IMR-90 (cell line): ENCODE results near the gene TBC1D1. TPM values are rescaled to one million over a fixed set of nuclear protein-coding genes. Genes with fewer than 3 reads are reported as not detected.

Experiments
- ATAC-seq: fragments of 200-7000 bp; cut with Tn5 transposase; 2 replicates; pipeline ENCODE4 v1.9.1; 2020; ENCODE audit warnings: low read depth, mild to moderate bottlenecking, moderate library complexity
- BruUV-seq: library from RNA; stranded (reverse); fragments of 400-500 nt; replicated peaks from 2 replicates; lab custom pipeline; 2021; lab: Mats Ljungman, UMichigan
- CTCF ChIA-PET: fragments of 300-600 bp; formaldehyde crosslinking; extraction: SDS; loops from one replicate; lab custom pipeline; 2021; ENCODE audit warnings: antibody characterized with exemption; lab: Yijun Ruan, JAX
- POLR2A ChIA-PET: fragments of 300-600 bp; sonication (Branson Sonifier 250); formaldehyde crosslinking; loops from one replicate; lab custom pipeline; 2022; ENCODE audit warnings: antibody characterized with exemption; ENCODE audit not compliant: unreplicated experiment; lab: Charles Lee
- DNase-seq: peaks from one replicate; pipeline ENCODE4 v3.0.0; 2013
- H2AFZ ChIP-seq: replicated peaks from 2 replicates; pipeline ENCODE3; 2013; ENCODE audit warnings: low read length, mild to moderate bottlenecking; ENCODE audit not compliant: poor library complexity
- H2AK5ac ChIP-seq: 2 replicates; pipeline ENCODE4 v1.6.1; 2013; ENCODE audit warnings: low read depth, low read length, inconsistent platforms
- H2AK9ac ChIP-seq: replicated peaks from 2 replicates; pipeline ENCODE3; 2013; ENCODE audit warnings: mild to moderate bottlenecking, low read depth, low read length, moderate library complexity; ENCODE audit not compliant: poor library complexity
- H2BK120ac ChIP-seq: 2 replicates; pipeline ENCODE4 v1.6.1; 2013; ENCODE audit warnings: low read depth, low read length, inconsistent platforms
- H2BK15ac ChIP-seq: 3 replicates; pipeline ENCODE4 v1.6.1; 2013; ENCODE audit warnings: low read depth, low read length, inconsistent platforms
- H2BK20ac ChIP-seq: 2 replicates; pipeline ENCODE4 v1.6.1; 2013; ENCODE audit warnings: low read depth, mild to moderate bottlenecking, inconsistent platforms, low read length, moderate library complexity
- H2BK5ac ChIP-seq: 2 replicates; pipeline ENCODE4 v1.6.1; 2013; ENCODE audit warnings: mild to moderate bottlenecking, low read depth, low read length, inconsistent platforms; ENCODE audit not compliant: poor library complexity, severe bottlenecking
- H3K14ac ChIP-seq: replicated peaks from 2 replicates; pipeline ENCODE4 v1.6.1; 2013; ENCODE audit warnings: low read depth, low read length, inconsistent platforms
- H3K18ac ChIP-seq: 2 replicates; pipeline ENCODE4 v1.6.1; 2013; ENCODE audit warnings: low read depth, low read length, control low read depth
- H3K23ac ChIP-seq: 2 replicates; pipeline ENCODE4 v1.6.1; 2013; ENCODE audit warnings: low read depth, low read length, inconsistent platforms
- H3K27ac ChIP-seq: 2 replicates; pipeline ENCODE4 v1.5.1; 2013; ENCODE audit warnings: mild to moderate bottlenecking, control low read depth, low read length; ENCODE audit not compliant: insufficient read depth
- H3K27me3 ChIP-seq: 2 replicates; pipeline ENCODE4 v1.6.1; 2013; ENCODE audit warnings: low read length; ENCODE audit not compliant: control insufficient read depth, insufficient read depth
- H3K36me3 ChIP-seq: 2 replicates; pipeline ENCODE4 v1.6.1; 2013; ENCODE audit warnings: low read length, mixed read lengths; ENCODE audit not compliant: control insufficient read depth, insufficient read depth
- H3K4ac ChIP-seq: 2 replicates; pipeline ENCODE4 v1.6.1; 2013; ENCODE audit warnings: low read depth, low read length, inconsistent platforms
- H3K4me1 ChIP-seq: 2 replicates; pipeline ENCODE4 v1.6.1; 2013; ENCODE audit warnings: low read length, mixed read lengths; ENCODE audit not compliant: control insufficient read depth, insufficient read depth
- H3K4me2 ChIP-seq: 2 replicates; pipeline ENCODE4 v1.6.1; 2013; ENCODE audit warnings: low read depth, mild to moderate bottlenecking, control low read depth, low read length, moderate library complexity
- H3K4me3 ChIP-seq: 2 replicates; pipeline ENCODE4 v1.5.1; 2013; ENCODE audit warnings: low read depth, mild to moderate bottlenecking, control low read depth, low read length, moderate library complexity; ENCODE audit not compliant: insufficient read depth
- H3K56ac ChIP-seq: 2 replicates; pipeline ENCODE4 v1.6.1; 2013; ENCODE audit warnings: low read length, inconsistent platforms; ENCODE audit not compliant: insufficient read depth; ENCODE audit errors: extremely low read depth
- H3K79me1 ChIP-seq, 2 experiments: 2 replicates each; pipeline ENCODE4 v1.6.1; 2013; ENCODE audit warnings: low read length in 2 of 2, inconsistent platforms in 1 of 2, low read depth in 1 of 2
- H3K9ac ChIP-seq: 2 replicates; pipeline ENCODE4 v1.6.1; 2013; ENCODE audit warnings: low read depth, low read length, control low read depth
- H3K9me1 ChIP-seq: 2 replicates; pipeline ENCODE4 v1.6.1; 2013; ENCODE audit warnings: low read length, inconsistent platforms; ENCODE audit not compliant: insufficient read depth
- H3K9me3 ChIP-seq: 2 replicates; pipeline ENCODE4 v1.6.1; 2013; ENCODE audit warnings: low read length; ENCODE audit not compliant: control insufficient read depth, insufficient read depth
- H4K20me1 ChIP-seq: 2 replicates; pipeline ENCODE4 v1.6.1; 2013; ENCODE audit warnings: low read length, inconsistent platforms; ENCODE audit not compliant: insufficient read depth
- H4K5ac ChIP-seq: 2 replicates; pipeline ENCODE4 v1.6.1; 2013; ENCODE audit warnings: mild to moderate bottlenecking, low read depth, low read length, control low read depth
- H4K8ac ChIP-seq, 2 experiments: 2 replicates each; pipeline ENCODE4 v1.6.1; 2013; ENCODE audit warnings: low read depth in 2 of 2, low read length in 2 of 2, control low read depth in 1 of 2, inconsistent platforms in 1 of 2
- H4K91ac ChIP-seq: 2 replicates; pipeline ENCODE4 v1.6.1; 2013; ENCODE audit warnings: low read depth, low read length, inconsistent platforms; ENCODE audit not compliant: insufficient read depth
- BHLHE40 ChIP-seq: fragments of 150-350 bp; IDR thresholded peaks from 2 replicates; pipeline ENCODE4 v1.6.1; 2016; ENCODE audit warnings: mild to moderate bottlenecking, low read depth, low read length
- FOS ChIP-seq: fragments of 150-350 bp; IDR thresholded peaks from 2 replicates; pipeline ENCODE4 v1.6.1; 2016; ENCODE audit warnings: low read depth, low read length
- MXI1 ChIP-seq: IDR thresholded peaks from 2 replicates; pipeline ENCODE4 v1.6.1; 2012; ENCODE audit warnings: low read depth, mild to moderate bottlenecking, low read length, moderate library complexity, borderline replicate concordance
- NFE2L2 ChIP-seq: fragments of 150-350 bp; IDR thresholded peaks from 2 replicates; pipeline ENCODE4 v1.6.1; 2016; ENCODE audit warnings: low read depth, mild to moderate bottlenecking, low read length
- RAD21 ChIP-seq: IDR thresholded peaks from 2 replicates; pipeline ENCODE4 v1.6.1; 2012; ENCODE audit warnings: low read length, improper control_type of control experiment
- RCOR1 ChIP-seq: IDR thresholded peaks from 2 replicates; pipeline ENCODE4 v1.6.1; 2012; ENCODE audit warnings: mild to moderate bottlenecking, low read length, improper control_type of control experiment; ENCODE audit not compliant: insufficient replicate concordance
- WGBS, 2 experiments: methylation state at CpG; one replicate each; pipeline versions ENCODE4 v1.1.5 to v1.1.7; 2013; ENCODE audit warnings: missing lambda C conversion rate in 2 of 2; ENCODE audit not compliant: insufficient read length in 1 of 2; ENCODE audit errors: extremely low coverage in 2 of 2; 5-methylcytosine and 5-hydroxymethylcytosine counted together
- dilution Hi-C: fragments of 300-500 bp; cut with HindIII; formaldehyde crosslinking; loops from one replicate; pipeline ENCODE4 v1.14.3; 2018; ENCODE audit warnings: low sequenced_read_pairs; ENCODE audit not compliant: unreplicated experiment
- in situ Hi-C: fragments of 300-500 bp; cut with MboI; formaldehyde crosslinking; loops from 3 replicates; pipeline ENCODE4 v1.14.3; 2019; ENCODE audit warnings: low sequenced_read_pairs, inconsistent platforms, mixed read lengths
- intact Hi-C: fragments of 100-400 bp; cut with micrococcal nuclease; formaldehyde crosslinking; loops from 2 replicates; pipeline ENCODE4 v1.10.0; 2022
- polyA plus RNA-seq, 3 experiments: library from polyadenylated mRNA; depleted of rRNA; stranded (reverse); fragments of >200 nt; gene quantifications; 2 replicates each; pipeline ENCODE4 v1.2.3, GENCODE V29; 2012; ENCODE audit warnings: low replicate concordance in 1 of 3
- total RNA-seq: library from RNA; depleted of rRNA; stranded (reverse); fragments of >200 nt; gene quantifications from 2 replicates; pipeline ENCODE4 v1.2.3, GENCODE V29; 2012
- TF ChIP-seq, protein P1 (sequence below): conservative IDR thresholded peaks from 2 replicates; pipeline ENCODE4 v1.5.1; 2012; ENCODE audit warnings: mild to moderate bottlenecking, low read depth, low read length, improper control_type of control experiment

Gene TBC1D1
- total and polyA plus RNA-seq, 2 of the 4 experiments (the other 2 are of a cell fraction): 42.4 to 104 TPM

DNA sequence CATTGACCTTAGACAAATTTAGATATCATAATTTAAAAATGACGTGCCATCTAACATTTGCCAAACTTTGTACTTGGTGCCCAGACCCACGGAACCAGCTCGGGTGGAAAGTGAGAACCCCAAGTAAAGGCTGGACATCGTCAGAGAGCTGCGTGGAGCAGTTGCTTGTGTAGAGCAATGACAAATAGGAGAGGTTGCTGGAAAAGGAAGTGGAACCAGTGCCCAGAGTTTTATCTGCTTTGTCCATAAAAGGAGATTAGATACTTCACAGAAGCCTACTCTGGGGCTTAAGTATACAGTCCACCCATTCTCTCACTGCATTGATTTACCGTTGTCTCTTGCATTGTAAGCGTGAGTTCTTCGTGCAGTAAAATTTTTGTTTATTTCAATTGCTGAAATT lies 5.4 kb upstream of the TBC1D1 start:
- Histone ChIP-seq H3K79me1 (no peaks in the 10 kb centered on the region), H3K4ac (no peak overlapping the region), H3K4me2 (peak overlapping the region; percentile 57; the same call in 1 of the 2 replicates), H3K14ac (no peak overlapping the region), H3K27me3 (peaks cover 30% of the 10 kb centered on the region), H2BK20ac (no peak overlapping the region), H4K20me1 (no peaks in the 10 kb centered on the region; the same call in 1 of the 2 replicates), H2BK120ac (no peak overlapping the region), H3K9me1 (no peaks in the 10 kb centered on the region), H2BK5ac (no peak overlapping the region), H3K27ac (no peak overlapping the region), H3K9ac (no peak overlapping the region), H3K23ac (no peak overlapping the region), H3K4me1 (no peaks in the 10 kb centered on the region; the same call in 1 of the 2 replicates), H3K9me3 (no peaks in the 10 kb centered on the region), H3K56ac (no peak overlapping the region), H3K18ac (no peak overlapping the region), H4K91ac (no peak overlapping the region), H3K36me3 (no peaks in the 10 kb centered on the region), H2AFZ (no peak overlapping the region), H2AK5ac (no peak overlapping the region), H4K5ac (no peak overlapping the region), H2BK15ac (no peak overlapping the region), H2AK9ac (no peak overlapping the region), H3K4me3 (no peak overlapping the region), H4K8ac (0 out of 4 replicates have a peak overlapping the region, but pooled peaks of 1 of the 2 experiments have one; percentile 57)
- TF ChIP-seq NFE2L2: no peak
- TF ChIP-seq BHLHE40: no peak
- TF ChIP-seq, protein P1, sequence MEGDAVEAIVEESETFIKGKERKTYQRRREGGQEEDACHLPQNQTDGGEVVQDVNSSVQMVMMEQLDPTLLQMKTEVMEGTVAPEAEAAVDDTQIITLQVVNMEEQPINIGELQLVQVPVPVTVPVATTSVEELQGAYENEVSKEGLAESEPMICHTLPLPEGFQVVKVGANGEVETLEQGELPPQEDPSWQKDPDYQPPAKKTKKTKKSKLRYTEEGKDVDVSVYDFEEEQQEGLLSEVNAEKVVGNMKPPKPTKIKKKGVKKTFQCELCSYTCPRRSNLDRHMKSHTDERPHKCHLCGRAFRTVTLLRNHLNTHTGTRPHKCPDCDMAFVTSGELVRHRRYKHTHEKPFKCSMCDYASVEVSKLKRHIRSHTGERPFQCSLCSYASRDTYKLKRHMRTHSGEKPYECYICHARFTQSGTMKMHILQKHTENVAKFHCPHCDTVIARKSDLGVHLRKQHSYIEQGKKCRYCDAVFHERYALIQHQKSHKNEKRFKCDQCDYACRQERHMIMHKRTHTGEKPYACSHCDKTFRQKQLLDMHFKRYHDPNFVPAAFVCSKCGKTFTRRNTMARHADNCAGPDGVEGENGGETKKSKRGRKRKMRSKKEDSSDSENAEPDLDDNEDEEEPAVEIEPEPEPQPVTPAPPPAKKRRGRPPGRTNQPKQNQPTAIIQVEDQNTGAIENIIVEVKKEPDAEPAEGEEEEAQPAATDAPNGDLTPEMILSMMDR: no peak
- no peak for TF ChIP-seq MXI1
- TF ChIP-seq FOS: no peak
- no peak for TF ChIP-seq RCOR1
- no peak for TF ChIP-seq RAD21
- no CpG with 5 or more reads among the region's 8 CpGs for WGBS, 2 experiments
- ChIA-PET CTCF (interaction anchor here (0.9 kb wide), 1 partner anchor 9 kb away, joined by 3 read pairs; no protein-coding TSS in a partner anchor), POLR2A (no interaction called here)
- in situ Hi-C loops: no loop called here
- intact Hi-C loops: no loop called here
- dilution Hi-C loops: no loop called here
- ATAC-seq (peak; percentile 63), DNase-seq (peak; percentile 43)
- no TSS peak for BruUV-seq
